A673 (cell line): Measurements from ENCODE around the gene PAK1. TPM values are rescaled to one million over a fixed set of nuclear protein-coding genes. Genes with fewer than 3 reads are reported as not detected.

Experiments
- BruUV-seq: library from RNA; stranded (reverse); fragments of 400-500 nt; replicated peaks from 2 replicates; lab custom pipeline; 2021; lab: Mats Ljungman, UMichigan
- CTCF ChIA-PET: fragments of 300-600 bp; sonication (Branson Sonifier 250); formaldehyde crosslinking; loops from one replicate; lab custom pipeline; 2022; ENCODE audit warnings: antibody characterized with exemption; lab: Charles Lee
- POLR2A ChIA-PET: fragments of 300-600 bp; sonication (Branson Sonifier 250); formaldehyde crosslinking; loops from one replicate; lab custom pipeline; 2022; ENCODE audit warnings: antibody characterized with exemption; ENCODE audit not compliant: low non-redundant PET; lab: Charles Lee
- DNase-seq: peaks from one replicate; pipeline ENCODE4 v3.0.0-alpha.2; 2015; ENCODE audit warnings: low spot score
- H3K27ac ChIP-seq: fragments of 200-600 bp; sonication (generic); 2 replicates; pipeline ENCODE4 v1.5.1; 2016; ENCODE audit warnings: mixed run types, low read depth, mild to moderate bottlenecking, mixed read lengths, antibody characterized with exemption, low read length; ENCODE audit not compliant: poor library complexity, severe bottlenecking
- H3K27me3 ChIP-seq: fragments of 200-600 bp; sonication (generic); replicated peaks from 2 replicates; pipeline ENCODE4 v1.6.1; 2017; ENCODE audit warnings: mixed run types, low read depth, mild to moderate bottlenecking, mixed read lengths, antibody characterized with exemption, low read length; ENCODE audit not compliant: insufficient read depth, poor library complexity
- H3K36me3 ChIP-seq: fragments of 200-600 bp; sonication (generic); 2 replicates; pipeline ENCODE4 v1.6.1; 2016; ENCODE audit warnings: mixed run types, mild to moderate bottlenecking, mixed read lengths, antibody characterized with exemption, low read length; ENCODE audit not compliant: insufficient read depth, poor library complexity, severe bottlenecking
- H3K4me1 ChIP-seq: fragments of 200-600 bp; sonication (generic); 2 replicates; pipeline ENCODE4 v1.6.1; 2017; ENCODE audit warnings: mixed run types, mild to moderate bottlenecking, mixed read lengths, antibody characterized with exemption, low read length; ENCODE audit not compliant: insufficient read depth, poor library complexity, severe bottlenecking
- H3K4me3 ChIP-seq: fragments of 200-600 bp; sonication (generic); 2 replicates; pipeline ENCODE4 v1.5.1; 2016; ENCODE audit warnings: low read depth, mixed run types, mild to moderate bottlenecking, mixed read lengths, low read length; ENCODE audit not compliant: poor library complexity, severe bottlenecking
- H3K9me3 ChIP-seq: fragments of 200-600 bp; sonication (generic); 2 replicates; pipeline ENCODE4 v1.6.1; 2016; ENCODE audit warnings: mixed run types, low read depth, mild to moderate bottlenecking, mixed read lengths, antibody characterized with exemption, low read length; ENCODE audit not compliant: poor library complexity, severe bottlenecking
- EZH2 ChIP-seq: fragments of 200-600 bp; sonication (generic); IDR thresholded peaks from 2 replicates; pipeline ENCODE4 v1.6.1; 2017; ENCODE audit warnings: borderline replicate concordance, low read depth, mild to moderate bottlenecking, mixed read lengths, antibody characterized with exemption, low read length; ENCODE audit not compliant: poor library complexity, severe bottlenecking
- intact Hi-C: fragments of 100-400 bp; cut with micrococcal nuclease; formaldehyde crosslinking; loops from one replicate; pipeline ENCODE4 v1.10.0; 2022; ENCODE audit not compliant: unreplicated experiment
- total RNA-seq: library from RNA; stranded (reverse); gene quantifications from 2 replicates; pipeline ENCODE4 v1.2.3, GENCODE V29; 2021
- TF ChIP-seq, protein P1 (sequence below): fragments of 300-800, 200-600 bp; sonication (generic); conservative IDR thresholded peaks from 2 replicates; pipeline ENCODE4 v1.5.1; 2017; ENCODE audit warnings: low read depth, mild to moderate bottlenecking, antibody characterized with exemption, low read length, moderate library complexity, mixed read lengths

PAK1 gene
- total RNA-seq, 1 experiment from 2014 or later, result 44.2 TPM

DNA sequence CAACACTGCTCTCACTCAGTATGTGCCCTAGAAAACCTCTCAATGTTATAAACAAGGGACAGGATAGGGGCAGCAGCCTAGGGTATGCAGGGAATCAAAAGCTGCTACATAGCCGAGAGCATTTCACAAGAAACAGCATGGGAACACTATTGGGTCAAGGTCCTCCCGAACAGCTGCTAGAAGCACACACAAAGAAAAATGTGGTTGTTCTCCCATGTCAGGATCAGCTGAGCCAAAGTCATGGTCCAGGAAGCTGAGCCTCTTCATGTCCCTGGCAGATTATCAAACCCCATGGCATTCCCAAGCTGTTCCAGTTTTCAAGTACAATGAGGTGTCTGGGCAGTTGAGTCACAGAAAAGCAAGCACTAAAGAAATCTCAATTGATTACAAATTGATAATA lies 151.4 kb downstream of the PAK1 start:
- no peaks in the 10 kb centered on the region for H3K36me3 ChIP-seq
- TF ChIP-seq, protein P1, sequence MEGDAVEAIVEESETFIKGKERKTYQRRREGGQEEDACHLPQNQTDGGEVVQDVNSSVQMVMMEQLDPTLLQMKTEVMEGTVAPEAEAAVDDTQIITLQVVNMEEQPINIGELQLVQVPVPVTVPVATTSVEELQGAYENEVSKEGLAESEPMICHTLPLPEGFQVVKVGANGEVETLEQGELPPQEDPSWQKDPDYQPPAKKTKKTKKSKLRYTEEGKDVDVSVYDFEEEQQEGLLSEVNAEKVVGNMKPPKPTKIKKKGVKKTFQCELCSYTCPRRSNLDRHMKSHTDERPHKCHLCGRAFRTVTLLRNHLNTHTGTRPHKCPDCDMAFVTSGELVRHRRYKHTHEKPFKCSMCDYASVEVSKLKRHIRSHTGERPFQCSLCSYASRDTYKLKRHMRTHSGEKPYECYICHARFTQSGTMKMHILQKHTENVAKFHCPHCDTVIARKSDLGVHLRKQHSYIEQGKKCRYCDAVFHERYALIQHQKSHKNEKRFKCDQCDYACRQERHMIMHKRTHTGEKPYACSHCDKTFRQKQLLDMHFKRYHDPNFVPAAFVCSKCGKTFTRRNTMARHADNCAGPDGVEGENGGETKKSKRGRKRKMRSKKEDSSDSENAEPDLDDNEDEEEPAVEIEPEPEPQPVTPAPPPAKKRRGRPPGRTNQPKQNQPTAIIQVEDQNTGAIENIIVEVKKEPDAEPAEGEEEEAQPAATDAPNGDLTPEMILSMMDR, result no peak
- TF ChIP-seq EZH2, result no peak
- H3K27me3 ChIP-seq, result no peaks in the 10 kb centered on the region
- H3K9me3 ChIP-seq, result no peaks in the 10 kb centered on the region
- H3K4me3 ChIP-seq, result no peak overlapping the region
- ChIA-PET POLR2A (no interaction called here), CTCF (no interaction called here)
- DNase-seq, result no peak
- no TSS peak for BruUV-seq
- intact Hi-C loops, result no loop called here
- H3K4me1 ChIP-seq, result no peaks in the 10 kb centered on the region
- no peak overlapping the region for H3K27ac ChIP-seq

DNA sequence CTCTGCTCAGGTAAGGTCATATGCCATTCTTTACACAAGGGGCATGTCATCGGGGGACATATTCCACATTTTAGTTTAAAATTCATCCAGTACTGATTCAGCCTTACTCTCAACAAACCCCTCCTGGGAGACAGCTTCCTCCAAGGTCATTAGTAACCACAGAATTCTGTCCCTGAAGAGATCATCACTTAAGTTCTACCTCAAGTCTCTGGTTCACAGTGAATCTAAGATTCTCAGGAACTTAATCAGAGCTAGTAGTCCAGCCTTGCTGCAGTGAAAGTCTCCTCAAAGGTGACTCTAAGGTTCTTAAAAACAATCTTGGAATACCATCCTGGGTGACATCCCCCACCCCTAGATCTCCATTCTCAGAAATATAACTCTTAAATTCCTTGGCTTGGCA lies 153.5 kb downstream of the PAK1 start:
- Histone ChIP-seq H3K9me3 (no peaks in the 10 kb centered on the region), H3K4me1 (no peaks in the 10 kb centered on the region), H3K36me3 (no peaks in the 10 kb centered on the region), H3K27ac (no peak overlapping the region), H3K4me3 (no peak overlapping the region), H3K27me3 (no peaks in the 10 kb centered on the region)
- BruUV-seq, result no TSS peak
- intact Hi-C loops, result no loop called here
- DNase-seq, result no peak
- POLR2A ChIA-PET, result no interaction called here
- CTCF ChIA-PET, result no interaction called here
- TF ChIP-seq, protein P1, result no peak
- no peak for TF ChIP-seq EZH2

DNA sequence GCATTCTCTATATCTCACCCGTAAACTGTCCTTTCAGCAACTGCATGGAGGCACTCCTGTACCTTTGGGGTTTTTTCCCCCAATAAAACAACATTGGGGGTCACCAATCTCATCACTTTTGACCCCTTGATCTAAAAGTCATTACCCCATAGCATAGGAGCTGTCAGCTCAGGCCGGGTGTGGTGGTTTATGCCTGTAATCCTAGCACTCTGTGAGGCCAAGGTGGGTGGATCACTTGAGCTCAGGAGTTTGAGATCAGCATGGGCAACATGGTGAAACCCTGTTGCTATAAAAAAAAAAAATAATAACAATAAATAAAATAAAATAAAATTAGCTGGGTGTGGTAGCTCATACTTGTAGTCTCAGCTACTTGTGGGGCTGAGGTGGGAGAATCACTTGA lies 155.3 kb downstream of the PAK1 start:
- Histone ChIP-seq H3K27me3 (no peaks in the 10 kb centered on the region), H3K27ac (no peak overlapping the region), H3K9me3 (no peaks in the 10 kb centered on the region), H3K36me3 (no peaks in the 10 kb centered on the region), H3K4me3 (no peak overlapping the region), H3K4me1 (no peaks in the 10 kb centered on the region)
- no peak for DNase-seq
- ChIA-PET POLR2A (interaction anchor here (0.6 kb wide), 1 partner anchor 93 kb away, joined by 3 read pairs; no protein-coding TSS in a partner anchor), CTCF (no interaction called here)
- intact Hi-C loops, result no loop called here
- BruUV-seq, result no TSS peak
- no peak for TF ChIP-seq EZH2
- TF ChIP-seq, protein P1, result no peak
